ENCODE measurements around the gene TIMM17A.

TIMM17A gene

DNA sequence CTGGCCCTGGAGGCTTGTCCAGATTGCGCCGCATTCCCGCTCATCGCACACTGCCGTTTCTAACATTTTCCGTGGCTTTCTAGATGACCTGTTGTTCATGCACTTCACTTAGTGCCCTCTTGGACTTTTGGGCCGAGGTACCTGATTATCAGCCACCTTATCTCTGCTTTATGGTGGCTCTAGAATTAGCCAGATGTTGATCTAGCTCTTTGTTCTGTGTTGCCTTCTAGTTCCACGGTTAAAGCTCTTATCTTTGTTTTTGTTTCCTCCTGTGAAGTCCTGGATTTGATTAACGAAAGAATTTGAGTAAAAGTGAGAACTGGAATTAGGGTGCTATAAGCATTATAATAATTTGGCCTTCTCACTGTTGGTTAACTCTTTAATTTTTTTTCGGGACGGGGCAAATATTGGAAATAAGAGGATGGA, 28.1 kb downstream of the TIMM17A start:
- no peak for DNase-seq (ENCODE audit: low read depth)

DNA sequence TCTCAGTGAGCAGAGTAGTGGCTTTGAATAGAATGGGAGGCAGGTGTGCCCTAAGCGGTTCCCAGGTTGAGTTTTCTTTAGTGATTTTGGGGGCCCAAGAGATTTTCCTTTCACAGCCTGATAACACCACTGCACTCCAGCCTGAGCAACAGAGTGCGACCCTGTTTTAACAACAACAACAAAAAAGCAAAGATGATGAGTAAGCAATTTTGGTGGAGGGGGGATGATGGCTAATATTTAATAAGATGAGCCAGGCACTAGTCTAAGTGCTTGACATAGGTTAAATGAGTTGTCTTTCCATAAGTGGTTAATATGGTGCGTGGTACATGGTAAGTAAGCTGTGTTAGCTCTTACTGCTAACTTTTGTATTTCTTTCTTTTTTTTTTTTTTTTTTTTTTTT, 29.1 kb downstream of the TIMM17A start:
- DNase-seq (ENCODE audit: low read depth) = no peak

DNA sequence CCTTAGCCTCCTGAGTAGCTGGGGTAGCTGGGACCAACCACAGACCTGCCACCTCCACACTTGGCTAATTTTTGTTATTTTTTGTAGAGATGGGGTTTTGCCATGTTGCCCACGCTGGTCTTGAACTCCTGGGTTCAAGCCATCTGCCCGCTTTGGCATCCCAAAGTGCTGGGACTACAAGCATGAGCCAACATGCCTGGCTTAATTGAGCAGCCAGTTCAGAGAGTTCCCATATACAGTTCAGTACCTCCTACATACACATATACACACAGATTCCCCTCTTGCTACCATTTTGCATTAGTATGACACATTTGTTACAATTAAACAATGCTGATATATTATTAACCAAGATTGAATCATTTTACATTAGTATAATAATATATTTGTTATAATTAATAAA, 30.1 kb downstream of the TIMM17A start:
- DNase-seq (ENCODE audit: low read depth) = no peak

DNA sequence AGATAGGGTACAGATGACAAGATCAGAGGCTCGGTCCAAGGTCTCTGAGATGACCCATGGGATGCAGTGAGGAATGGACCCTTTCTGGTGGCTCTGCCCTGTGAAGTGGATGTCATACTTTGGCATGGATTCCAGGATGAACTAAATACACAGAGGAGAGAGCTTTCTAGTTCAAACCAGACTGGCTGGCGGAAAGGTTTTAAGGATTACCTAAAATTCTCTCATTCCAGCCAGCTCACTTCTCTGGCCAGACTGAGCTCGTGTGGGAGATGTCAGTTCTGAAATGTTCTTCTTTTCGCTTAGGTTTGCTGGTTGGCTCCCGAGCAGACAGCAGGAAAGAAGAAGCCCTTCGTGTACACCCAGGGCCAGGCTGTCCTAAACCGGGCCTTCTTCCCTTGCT, 33.3 kb downstream of the TIMM17A start:
- DNase-seq (ENCODE audit: low read depth) = no peak

DNA sequence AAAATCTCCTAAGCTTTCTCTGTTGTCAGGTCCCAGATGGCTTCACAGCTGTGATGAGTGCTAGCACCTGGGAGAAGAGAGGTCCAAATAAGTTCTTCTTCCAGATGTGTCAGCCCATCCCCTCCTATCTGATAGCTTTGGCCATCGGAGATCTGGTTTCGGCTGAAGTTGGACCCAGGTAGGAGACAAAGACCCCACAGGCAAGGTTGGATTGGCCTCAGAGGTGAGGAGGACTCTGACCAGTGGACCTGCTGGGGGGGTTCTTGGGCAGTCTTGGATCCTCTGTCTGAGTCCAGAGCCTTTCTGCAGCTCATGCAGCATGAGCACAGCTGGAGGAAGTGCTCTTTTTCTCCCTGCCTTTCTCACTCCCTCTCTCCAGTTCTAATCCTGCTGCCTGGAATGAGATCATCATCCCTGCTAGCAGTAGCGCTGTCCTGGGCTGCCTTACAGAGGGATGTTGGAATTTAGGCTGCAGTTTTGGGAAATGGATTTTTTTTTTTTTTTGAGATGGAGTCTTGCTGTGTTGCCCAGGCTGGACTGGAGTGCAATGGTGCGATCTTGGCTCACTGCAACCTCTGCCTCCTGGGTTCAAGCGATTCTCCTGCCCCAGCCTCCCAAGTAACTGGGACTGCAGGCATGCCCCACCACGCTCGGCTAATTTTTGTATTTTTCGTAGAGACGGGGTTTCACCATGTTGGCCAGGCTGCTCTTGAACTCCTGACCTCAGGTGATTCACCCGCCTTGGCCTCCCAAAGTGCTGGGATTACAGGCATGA, 34.2 kb downstream of the TIMM17A start:
- no peak for DNase-seq (ENCODE audit: low read depth)

DNA sequence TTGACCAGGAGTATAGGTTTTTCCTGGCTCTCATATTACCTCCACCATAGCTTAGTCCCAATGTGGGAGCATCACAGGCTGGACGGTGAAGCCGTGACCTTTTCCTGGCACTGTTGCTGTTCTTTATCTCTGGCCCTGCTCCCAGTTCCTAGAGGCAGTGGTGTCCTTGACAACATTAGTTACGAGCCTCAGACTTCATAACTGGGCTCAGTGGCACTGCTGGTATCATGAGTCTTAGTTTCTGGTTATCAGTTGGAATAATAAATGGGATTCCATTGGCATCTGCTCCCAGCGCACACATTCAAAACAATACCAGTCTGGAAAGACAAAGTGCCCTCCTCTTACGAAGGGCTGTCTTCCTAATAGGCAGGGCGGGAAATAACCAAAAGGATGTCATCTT, 35.1 kb downstream of the TIMM17A start:
- DNase-seq (ENCODE audit: low read depth) = no peak

DNA sequence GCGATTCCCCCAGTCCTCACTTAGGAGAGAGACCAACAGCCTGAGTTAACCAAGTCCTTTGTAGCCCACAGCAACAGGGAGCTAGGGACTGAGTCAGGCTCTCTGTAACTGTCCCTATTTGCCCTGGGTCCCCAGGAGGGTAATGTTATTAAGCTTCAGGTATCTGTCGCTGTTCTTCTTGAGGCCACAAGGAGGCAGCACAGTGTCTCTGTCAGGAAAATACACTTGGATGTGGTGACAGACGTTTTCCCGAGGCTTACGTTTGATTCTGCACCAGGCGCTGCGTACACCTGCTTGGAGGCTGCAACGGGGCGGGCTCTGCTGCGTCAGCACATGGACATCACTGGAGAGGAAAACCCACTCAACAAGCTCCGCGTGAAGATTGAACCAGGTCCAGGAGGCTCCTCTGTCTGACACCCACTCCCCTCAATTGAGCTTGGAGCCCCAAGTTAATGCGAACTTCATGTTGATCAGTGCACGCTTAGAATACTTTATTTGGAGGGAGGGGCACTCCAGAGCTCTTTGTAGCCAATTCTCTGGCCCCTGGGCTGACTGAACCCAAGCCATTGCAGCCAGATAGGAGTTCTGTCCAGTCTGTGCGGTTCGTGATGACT, 44.4 kb downstream of the TIMM17A start:
- DNase-seq (ENCODE audit: low read depth) = no peak

DNA sequence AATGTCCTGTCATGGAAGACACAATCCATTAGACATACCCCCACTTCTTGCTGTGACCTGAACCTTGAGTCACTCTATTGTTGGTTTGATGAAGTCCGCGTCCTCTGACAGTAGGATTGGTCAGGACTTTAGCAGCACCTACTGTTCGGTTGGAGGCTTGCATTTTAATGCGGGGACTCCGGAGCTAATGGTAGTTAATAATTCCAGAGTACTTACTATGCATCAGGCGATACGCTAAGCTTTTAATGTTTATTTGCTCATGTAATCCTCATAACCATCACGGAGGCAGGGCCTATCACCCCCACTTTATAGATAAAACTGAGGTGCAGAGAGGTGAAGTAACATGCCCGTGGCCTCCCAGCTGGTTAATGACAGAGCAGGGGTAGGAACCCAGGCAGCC, 47.2 kb downstream of the TIMM17A start:
- DNase-seq (ENCODE audit: low read depth) = no peak

DNA sequence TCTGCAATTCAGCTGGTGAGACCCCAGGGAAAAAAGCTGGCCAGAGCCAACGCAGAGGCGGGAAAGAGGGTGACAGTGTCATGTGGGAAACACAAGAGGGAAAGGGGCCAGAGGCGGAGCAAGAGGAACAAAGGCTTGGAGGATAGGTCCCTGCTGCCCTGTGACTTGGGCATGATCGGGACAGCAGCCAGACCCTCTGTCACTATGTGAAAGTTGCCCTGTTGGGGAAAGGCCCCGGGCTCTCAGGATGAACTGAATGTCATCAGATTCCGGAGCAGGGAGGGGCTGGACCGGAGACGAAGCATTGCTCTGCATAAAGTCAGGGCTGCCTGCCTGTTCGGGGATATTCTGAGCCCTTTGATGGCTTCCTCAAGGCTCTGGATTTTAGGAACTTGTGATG, 49.4 kb downstream of the TIMM17A start:
- DNase-seq (ENCODE audit: low read depth) = no peak

DNA sequence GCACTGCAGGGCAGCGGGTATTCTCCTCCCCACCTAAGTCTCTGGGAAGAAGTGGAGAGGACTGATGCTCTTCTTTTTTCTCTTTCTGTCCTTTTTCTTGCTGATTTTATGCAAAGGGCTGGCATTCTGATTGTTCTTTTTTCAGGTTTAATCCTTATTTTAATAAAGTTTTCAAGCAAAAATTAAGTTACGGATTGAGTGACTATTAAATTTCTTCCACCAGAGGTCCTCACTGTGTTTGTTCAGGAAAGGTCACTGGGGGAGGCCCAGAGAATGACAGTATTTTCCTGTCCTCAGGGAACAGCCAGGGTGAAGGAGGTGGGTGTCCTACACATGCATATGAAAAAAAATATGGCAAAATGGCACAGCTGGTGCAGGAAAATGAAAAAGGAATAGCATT, 50.7 kb downstream of the TIMM17A start:
- no peak for DNase-seq (ENCODE audit: low read depth)

DNA sequence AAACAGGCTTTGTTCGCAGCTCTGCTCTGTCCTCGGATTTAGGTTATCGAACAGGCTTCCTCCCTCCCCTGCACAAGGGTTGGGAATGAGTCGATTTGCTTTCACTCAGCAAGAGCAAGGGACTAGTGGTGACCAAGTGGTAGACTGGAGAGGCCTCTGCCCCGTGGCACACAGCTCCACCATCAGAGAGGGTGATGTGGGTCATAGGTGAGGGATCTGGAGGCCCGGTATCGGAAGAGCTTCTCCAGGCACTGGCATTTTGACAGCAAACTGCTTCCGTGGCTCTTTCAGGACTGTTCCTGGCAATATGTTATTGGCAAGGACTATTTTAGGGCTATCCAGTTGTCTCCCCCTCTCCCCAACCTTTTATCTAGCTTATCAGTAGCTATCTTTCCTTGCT, 52.0 kb downstream of the TIMM17A start:
- no peak for DNase-seq (ENCODE audit: low read depth)

DNA sequence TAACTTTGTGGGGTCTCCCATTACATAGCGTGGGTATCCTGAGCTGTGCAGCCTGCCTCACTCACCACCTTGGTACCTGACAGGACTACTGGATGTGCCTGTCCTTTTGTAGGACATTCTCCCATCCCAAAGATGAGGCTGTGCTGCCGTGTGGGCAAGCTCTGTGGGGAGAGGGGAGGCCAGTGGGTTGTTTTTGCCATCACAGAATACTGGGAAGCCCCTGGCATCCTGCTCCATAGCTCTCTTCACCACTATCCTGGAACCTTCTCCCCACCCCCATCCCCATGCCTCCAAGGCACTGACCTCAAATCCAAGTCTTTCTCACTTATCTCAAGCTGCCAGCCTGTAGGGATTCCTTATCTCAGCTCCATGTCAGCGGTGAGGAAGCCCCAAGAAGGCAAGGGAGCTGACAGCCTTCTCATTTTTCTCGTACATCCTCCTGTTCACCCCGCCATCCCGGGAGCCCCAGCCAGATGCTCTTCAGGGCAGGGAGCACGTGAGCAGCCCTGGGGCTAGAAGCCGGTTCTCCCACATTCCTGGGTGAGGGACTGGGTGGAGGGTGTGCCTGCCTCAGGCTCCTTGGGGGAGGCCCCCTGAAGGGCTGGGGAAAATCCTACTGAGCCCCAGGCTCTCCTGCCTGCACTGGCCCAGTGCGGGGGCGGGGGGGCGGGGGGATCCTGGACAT, 52.6 kb downstream of the TIMM17A start:
- DNase-seq (ENCODE audit: low read depth) = no peak

DNA sequence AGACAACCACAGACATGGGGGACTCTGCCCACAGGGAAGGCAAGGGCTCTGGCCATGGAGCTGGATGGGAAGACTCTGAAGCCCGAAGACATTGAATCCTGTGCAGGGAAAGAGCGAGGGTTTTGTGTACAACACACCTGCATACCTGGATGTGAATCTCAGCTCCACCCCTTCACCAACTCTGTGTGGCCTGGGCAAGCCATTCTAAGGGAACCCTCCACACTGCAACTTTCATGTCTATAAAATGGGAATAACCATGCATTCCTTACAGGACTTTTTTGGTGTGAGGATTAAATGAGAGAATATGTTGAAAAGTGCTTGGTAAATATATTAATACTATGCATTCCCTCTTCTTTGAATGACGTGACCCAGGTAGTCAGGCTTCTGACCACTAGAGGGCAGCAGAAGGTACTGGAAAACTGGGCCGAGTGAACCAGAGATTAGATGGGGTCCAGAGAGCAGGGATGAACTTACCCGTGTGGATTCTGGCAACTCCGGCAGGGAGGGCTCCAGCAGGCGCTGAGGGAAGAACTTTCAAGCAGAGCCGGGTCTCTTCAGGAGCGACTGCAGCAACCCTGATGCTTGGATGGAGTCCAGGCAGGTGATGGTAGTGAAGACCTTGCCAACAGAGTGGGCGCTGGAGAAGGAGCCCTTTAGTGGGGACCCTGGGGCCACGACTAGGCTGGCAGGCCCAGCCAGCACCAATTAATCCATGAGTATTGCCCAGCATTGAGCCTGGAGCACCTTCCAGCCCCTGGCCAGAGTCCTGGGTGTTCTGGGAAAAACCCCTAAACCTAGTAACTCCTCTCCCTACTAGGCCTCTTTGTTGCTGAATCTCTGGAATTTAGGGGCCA, 54.2 kb downstream of the TIMM17A start:
- peak; percentile 44 for DNase-seq (ENCODE audit: low read depth)

DNA sequence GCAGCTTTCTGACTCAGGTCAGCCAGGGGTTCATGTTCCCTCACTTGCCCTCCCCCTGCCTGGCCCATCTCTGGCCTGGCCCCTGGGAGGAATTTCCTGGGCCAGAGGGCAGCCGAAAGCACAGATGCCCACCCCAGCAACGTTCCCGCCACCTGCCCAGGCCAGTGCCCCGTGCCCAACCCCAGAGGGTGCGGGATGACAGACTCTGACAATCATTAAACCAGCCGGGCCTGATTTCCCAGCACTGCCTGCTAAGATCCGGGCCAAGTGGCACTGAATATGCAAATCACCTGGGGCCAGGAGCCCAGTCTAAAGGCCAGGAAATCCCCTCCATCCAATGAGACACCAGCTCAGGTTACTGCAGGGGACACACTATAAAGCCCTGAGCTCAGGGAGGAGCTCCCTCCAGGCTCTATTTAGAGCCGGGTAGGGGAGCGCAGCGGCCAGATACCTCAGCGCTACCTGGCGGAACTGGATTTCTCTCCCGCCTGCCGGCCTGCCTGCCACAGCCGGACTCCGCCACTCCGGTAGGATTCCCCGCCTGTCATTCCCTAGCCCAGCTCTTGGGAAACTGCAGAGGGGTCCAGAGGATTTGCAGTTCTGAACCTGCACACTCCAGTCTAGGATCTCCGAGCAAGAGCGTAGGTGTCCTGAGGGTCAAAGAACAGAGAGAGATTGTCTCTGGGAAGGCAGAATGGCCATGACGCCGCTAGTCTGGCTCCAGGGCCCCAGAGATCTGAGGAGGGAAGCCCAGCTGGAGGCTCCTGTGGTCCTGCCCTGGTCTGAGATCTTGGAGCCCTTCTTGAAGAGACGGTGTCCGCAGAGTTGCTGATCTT, 55.1 kb downstream of the TIMM17A start, which contains the start of gene ELF3:
Gene ELF3, plus strand, starts transcription at position 408 of the 836 bp plus-strand sequence. CDS start 550 bp downstream, outside the sequence.
- no peak for DNase-seq (ENCODE audit: low read depth)

DNA sequence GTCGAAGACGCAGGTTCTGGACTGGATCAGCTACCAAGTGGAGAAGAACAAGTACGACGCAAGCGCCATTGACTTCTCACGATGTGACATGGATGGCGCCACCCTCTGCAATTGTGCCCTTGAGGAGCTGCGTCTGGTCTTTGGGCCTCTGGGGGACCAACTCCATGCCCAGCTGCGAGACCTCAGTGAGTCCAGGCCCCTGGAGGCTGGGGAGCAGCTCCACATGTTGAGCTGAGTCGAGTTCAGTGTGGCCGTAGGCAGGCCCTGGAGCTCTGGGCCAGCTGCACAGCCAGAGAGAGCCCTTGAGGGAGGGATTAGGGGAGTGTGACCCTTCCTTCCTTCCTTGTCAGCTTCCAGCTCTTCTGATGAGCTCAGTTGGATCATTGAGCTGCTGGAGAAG, 56.7 kb downstream of the TIMM17A start:
- no peak for DNase-seq (ENCODE audit: low read depth)

DNA sequence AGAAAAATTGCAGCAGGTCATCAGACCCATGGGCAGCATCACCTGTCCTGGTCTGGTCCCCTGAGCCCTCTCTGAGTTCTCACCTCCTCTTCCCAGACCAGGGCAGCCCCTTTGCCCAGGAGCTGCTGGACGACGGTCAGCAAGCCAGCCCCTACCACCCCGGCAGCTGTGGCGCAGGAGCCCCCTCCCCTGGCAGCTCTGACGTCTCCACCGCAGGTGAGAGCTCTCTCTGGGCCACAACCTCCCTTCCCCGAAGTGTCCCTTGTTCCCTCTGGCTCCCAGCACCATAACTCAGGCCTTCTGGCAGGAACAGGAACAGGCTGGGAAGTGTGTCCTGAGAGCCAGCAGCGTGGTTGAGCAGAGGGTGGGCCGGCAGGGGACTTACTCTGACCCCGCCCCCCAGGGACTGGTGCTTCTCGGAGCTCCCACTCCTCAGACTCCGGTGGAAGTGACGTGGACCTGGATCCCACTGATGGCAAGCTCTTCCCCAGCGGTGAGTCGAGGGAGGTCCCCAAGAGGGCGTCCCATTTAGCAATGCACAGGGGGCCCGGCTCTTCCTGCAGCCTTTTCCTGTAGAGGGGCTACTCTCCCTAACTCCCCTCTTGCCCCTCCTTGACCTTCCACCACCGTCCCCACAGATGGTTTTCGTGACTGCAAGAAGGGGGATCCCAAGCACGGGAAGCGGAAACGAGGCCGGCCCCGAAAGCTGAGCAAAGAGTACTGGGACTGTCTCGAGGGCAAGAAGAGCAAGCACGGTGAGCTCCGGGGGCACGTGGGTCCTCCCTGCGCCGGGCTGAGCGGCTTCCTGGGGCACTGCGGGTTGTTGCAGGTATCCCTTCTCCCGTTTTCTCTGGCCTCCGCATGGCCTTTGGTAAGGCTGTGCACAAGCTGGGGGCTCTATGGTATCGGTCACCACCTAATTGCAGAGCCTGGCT, 57.5 kb downstream of the TIMM17A start:
- no peak for DNase-seq (ENCODE audit: low read depth)

DNA sequence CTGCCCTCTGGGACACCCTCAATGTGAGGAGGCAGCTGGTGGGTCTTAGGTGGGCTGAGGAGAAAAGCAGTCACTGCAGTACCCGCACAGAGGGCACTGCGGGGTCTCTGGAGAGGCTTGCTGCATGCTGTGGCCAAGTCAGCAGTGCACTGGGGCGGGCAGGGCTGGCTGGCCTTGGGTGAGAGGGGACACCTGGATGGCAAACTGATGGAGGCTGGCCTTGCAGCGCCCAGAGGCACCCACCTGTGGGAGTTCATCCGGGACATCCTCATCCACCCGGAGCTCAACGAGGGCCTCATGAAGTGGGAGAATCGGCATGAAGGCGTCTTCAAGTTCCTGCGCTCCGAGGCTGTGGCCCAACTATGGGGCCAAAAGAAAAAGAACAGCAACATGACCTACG, 58.3 kb downstream of the TIMM17A start:
- no peak for DNase-seq (ENCODE audit: low read depth)

DNA sequence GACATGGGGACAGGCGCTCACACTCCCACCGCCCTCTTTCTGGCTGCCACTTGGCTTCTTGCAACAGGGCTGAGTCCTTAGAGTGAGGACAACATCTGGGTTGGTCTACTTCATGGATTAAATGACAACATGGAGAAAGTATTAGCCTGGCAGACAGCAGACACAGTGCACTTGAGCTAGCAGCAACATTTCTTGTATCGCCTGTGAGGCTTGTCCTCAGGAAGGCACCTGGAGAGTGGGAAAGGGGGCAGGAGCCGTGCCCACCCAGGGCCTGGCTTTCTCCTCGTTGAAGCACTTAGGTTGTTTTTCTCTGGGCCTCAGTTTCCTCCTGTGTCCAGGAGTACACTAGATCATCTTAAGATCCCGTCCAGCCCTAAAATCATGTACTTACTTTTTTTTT, 58.8 kb downstream of the TIMM17A start:
- no peak for DNase-seq (ENCODE audit: low read depth)

DNA sequence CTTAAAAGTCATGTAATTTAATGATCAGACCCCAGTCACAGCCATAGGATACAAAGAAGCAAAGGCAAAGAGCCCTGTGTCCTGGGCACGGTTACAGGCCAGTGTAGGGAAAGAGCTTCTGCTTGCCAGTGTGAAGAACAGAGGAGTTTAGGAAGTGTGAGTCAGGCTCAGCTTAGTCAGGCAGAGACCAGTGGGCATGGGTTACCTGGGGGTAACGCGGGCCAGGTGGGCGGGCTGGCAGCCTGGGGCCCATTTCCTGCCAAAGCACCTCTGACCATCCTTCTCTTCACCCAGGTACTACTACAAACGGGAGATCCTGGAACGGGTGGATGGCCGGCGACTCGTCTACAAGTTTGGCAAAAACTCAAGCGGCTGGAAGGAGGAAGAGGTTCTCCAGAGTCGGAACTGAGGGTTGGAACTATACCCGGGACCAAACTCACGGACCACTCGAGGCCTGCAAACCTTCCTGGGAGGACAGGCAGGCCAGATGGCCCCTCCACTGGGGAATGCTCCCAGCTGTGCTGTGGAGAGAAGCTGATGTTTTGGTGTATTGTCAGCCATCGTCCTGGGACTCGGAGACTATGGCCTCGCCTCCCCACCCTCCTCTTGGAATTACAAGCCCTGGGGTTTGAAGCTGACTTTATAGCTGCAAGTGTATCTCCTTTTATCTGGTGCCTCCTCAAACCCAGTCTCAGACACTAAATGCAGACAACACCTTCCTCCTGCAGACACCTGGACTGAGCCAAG, 59.8 kb downstream of the TIMM17A start:
- DNase-seq (ENCODE audit: low read depth) = no peak

DNA sequence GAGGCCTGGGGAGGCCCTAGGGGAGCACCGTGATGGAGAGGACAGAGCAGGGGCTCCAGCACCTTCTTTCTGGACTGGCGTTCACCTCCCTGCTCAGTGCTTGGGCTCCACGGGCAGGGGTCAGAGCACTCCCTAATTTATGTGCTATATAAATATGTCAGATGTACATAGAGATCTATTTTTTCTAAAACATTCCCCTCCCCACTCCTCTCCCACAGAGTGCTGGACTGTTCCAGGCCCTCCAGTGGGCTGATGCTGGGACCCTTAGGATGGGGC, 60.3 kb downstream of the TIMM17A start:
- DNase-seq (ENCODE audit: low read depth) = no peak
